Tibial artery (tissue), 4 donors: ENCODE data around the gene ATG16L2.

ENCODE experiments used
- DNase-seq, 2 donors: peaks; one replicate each; pipeline ENCODE4 v3.0.0-alpha.2; 2019
- H3K27ac ChIP-seq, 2 donors: fragments of 200-600 bp; sonication (generic) in 1 of 2; 1 replicate in 1 of 2; 2 replicates in 1 of 2; pipeline ENCODE4 v1.5.1; 2018 to 2019; ENCODE audit warnings: mild to moderate bottlenecking in 1 of 2
- H3K27me3 ChIP-seq, 2 donors: fragments of 200-600 bp; sonication (generic) in 1 of 2; one replicate each; pipeline versions ENCODE4 v1.5.1 to v1.6.0; 2016 to 2019
- H3K36me3 ChIP-seq, 3 donors: fragments of 200-600 bp; sonication (generic) in 2 of 3; one replicate each; pipeline ENCODE4 v1.5.1; 2016 to 2019; ENCODE audit warnings: mild to moderate bottlenecking in 2 of 3
- H3K4me1 ChIP-seq, 4 donors: fragments of 200-600 bp; sonication (generic) in 2 of 4; 1 replicate in 3 of 4; 2 replicates in 1 of 4; pipeline ENCODE4 v1.5.1; 2016 to 2019
- H3K4me3 ChIP-seq, 2 donors: fragments of 200-600 bp; sonication (generic) in 1 of 2; 1 replicate in 1 of 2; 2 replicates in 1 of 2; pipeline ENCODE4 v1.5.1; 2018 to 2019; ENCODE audit warnings: mild to moderate bottlenecking in 2 of 2
- H3K9me3 ChIP-seq, 3 donors: fragments of 200-600 bp; sonication (generic) in 1 of 3; one replicate each; pipeline ENCODE4 v1.5.1; 2016 to 2019
- intact Hi-C: fragments of 100-400 bp; cut with DNase I; formaldehyde crosslinking; loops from one replicate; pipeline ENCODE4 v1.15.0; 2023; ENCODE audit warnings: low total_unique reads
- TF ChIP-seq, protein P1 (sequence below), 2 experiments: fragments of 200-600 bp in 1 of 2; fragments of 450-650 bp in 1 of 2; IDR thresholded peaks; one replicate each; pipeline ENCODE4 v1.5.1; 2017 to 2019; ENCODE audit warnings: antibody characterized with exemption in 2 of 2, mild to moderate bottlenecking in 1 of 2, moderate library complexity in 1 of 2

The ATG16L2 gene

DNA sequence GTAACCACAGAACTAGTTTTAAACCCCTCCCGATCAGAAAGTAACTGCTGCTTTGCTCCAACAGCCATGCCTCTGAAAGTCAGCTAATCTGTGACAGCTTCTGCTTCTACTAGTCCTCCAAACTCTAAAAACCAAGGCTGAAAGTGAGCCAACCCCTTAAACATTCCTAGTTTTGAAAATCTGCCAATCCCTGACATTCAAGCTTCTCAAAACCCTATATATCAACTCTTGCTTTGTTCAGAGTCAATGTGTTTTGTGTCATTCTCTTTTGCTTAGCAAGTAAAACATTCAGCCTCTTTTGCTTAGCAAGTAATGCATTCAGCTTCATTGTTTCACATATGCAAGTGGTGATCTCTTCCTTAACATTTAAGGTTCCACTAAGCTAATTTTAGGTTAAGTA is 56.9 kb downstream of the ATG16L2 start:
- Histone ChIP-seq H3K4me3 (no peak overlapping the region), H3K9me3 (no peaks in the 10 kb centered on the region), H3K36me3 (peaks cover 0 to 16% (median 5%) of the 10 kb centered on the region in 3 donors), H3K27me3 (no peaks in the 10 kb centered on the region), H3K4me1 (peaks cover 0 to 40% (median 9%) of the 10 kb centered on the region in 4 donors), H3K27ac (peak overlapping the region in 1 of 2 donors; percentile 22)
- TF ChIP-seq, protein P1, sequence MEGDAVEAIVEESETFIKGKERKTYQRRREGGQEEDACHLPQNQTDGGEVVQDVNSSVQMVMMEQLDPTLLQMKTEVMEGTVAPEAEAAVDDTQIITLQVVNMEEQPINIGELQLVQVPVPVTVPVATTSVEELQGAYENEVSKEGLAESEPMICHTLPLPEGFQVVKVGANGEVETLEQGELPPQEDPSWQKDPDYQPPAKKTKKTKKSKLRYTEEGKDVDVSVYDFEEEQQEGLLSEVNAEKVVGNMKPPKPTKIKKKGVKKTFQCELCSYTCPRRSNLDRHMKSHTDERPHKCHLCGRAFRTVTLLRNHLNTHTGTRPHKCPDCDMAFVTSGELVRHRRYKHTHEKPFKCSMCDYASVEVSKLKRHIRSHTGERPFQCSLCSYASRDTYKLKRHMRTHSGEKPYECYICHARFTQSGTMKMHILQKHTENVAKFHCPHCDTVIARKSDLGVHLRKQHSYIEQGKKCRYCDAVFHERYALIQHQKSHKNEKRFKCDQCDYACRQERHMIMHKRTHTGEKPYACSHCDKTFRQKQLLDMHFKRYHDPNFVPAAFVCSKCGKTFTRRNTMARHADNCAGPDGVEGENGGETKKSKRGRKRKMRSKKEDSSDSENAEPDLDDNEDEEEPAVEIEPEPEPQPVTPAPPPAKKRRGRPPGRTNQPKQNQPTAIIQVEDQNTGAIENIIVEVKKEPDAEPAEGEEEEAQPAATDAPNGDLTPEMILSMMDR (IDR thresholded peaks at IDR 0.05), result no peak
- intact Hi-C loops, result no loop called here
- no peak for DNase-seq

DNA sequence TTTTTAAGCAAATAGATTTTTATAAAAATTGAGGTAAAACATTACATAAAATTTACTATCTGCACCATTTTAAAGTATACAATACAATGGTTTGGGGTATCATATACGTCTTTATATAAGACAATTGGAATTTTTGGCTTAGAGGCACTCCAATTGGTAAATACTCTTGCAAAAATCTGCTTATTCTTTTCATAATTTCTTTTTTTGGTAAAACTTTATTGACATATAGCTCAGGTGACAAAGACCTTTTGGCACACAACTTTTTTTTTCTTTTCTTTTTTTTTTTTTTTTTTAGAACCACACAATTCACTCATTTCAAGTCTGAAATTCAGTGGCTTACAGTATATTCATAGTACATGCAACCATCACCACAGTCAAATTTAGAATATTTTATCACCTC is 57.8 kb downstream of the ATG16L2 start:
- peaks cover 0 to 15% (median 5%) of the 10 kb centered on the region in 3 donors for H3K36me3 ChIP-seq
- DNase-seq, result no peak
- H3K27ac ChIP-seq, result no peak overlapping the region
- no peaks in the 10 kb centered on the region for H3K27me3 ChIP-seq
- no peaks in the 10 kb centered on the region for H3K9me3 ChIP-seq
- TF ChIP-seq, protein P1 (IDR thresholded peaks at IDR 0.05), result no peak
- intact Hi-C loops, result no loop called here
- H3K4me3 ChIP-seq, result no peak overlapping the region
- peaks cover 0 to 31% (median 5%) of the 10 kb centered on the region in 4 donors for H3K4me1 ChIP-seq

DNA sequence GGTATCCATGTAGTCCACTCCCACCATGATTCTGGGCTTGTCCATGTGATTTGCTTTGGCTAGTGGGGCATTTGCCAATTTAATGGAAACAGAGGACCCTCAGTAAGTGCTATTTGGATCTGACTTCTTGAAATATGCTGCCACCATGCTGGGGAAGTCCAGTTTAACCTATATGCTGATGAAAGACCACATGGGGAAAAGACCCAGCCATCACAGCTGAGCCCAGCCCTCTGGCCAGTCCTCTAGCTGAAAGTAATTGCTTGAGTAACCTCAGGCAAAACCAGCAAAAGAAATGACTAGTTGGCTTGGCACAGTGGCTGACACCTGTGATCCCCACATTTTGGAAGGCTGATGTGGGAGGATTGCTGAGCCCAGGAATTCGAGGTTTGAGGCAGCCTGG is 61.5 kb downstream of the ATG16L2 start:
- Histone ChIP-seq H3K27me3 (no peaks in the 10 kb centered on the region), H3K9me3 (no peaks in the 10 kb centered on the region), H3K4me1 (peaks cover 0 to 16% (median 3%) of the 10 kb centered on the region in 4 donors), H3K4me3 (no peak overlapping the region), H3K36me3 (peaks cover 0 to 8% (median 0%) of the 10 kb centered on the region in 3 donors), H3K27ac (no peak overlapping the region)
- intact Hi-C loops, result no loop called here
- TF ChIP-seq, protein P1 (IDR thresholded peaks at IDR 0.05), result no peak
- no peak for DNase-seq

DNA sequence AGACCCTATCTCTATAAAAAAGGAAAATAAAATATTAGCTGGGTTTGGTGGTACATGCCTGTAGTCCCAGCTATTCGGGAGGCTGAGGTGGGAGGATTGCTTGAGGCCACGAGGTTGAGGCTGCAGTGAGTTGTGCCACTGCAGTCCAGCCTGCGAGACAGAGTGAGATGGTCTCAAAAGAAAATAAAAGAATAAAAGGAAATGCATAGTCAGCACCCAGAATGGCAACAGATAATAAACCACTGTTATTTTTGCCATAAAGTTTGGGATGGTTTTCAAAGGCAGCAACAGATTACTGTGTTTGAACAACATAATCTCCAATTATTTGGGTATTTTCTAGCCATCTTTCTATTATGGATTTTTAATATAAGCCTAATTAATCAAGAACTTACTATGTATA is 61.9 kb downstream of the ATG16L2 start:
- TF ChIP-seq, protein P1 (IDR thresholded peaks at IDR 0.05), result no peak
- H3K4me1 ChIP-seq, result peaks cover 0 to 13% (median 1%) of the 10 kb centered on the region in 4 donors
- intact Hi-C loops, result no loop called here

More for the DNA sequence above, 61.9 kb downstream of the ATG16L2 start:
- no peaks in the 10 kb centered on the region for H3K27me3 ChIP-seq
- H3K36me3 ChIP-seq, result peaks cover 0 to 8% (median 0%) of the 10 kb centered on the region in 3 donors
- DNase-seq, result no peak
- no peak overlapping the region for H3K4me3 ChIP-seq
- H3K27ac ChIP-seq, result no peak overlapping the region
- H3K9me3 ChIP-seq, result no peaks in the 10 kb centered on the region
